Right renal pelvis (tissue), 4 donors: Measurements from ENCODE around the gene CHRNA4. TPM values are rescaled to one million over a fixed set of nuclear protein-coding genes. Genes with fewer than 3 reads are reported as not detected.

Experiments used
- DNase-seq, 4 donors: peaks; one replicate each; pipeline ENCODE4 v3.0.0-alpha.2; 2013; ENCODE audit warnings: low read depth in 4 of 4, low spot score in 3 of 4, missing footprints in 1 of 4
- polyA plus RNA-seq, 4 donors: library from polyadenylated mRNA; unstranded; fragments of 120-200 nt; gene quantifications; one replicate each; pipeline ENCODE4 v1.2.1, GENCODE V29; 2013; ENCODE audit not compliant: insufficient read length in 4 of 4

The CHRNA4 gene
- polyA plus RNA-seq, 4 donors = 6.1 to 14.7 (median 12.7) TPM

DNA sequence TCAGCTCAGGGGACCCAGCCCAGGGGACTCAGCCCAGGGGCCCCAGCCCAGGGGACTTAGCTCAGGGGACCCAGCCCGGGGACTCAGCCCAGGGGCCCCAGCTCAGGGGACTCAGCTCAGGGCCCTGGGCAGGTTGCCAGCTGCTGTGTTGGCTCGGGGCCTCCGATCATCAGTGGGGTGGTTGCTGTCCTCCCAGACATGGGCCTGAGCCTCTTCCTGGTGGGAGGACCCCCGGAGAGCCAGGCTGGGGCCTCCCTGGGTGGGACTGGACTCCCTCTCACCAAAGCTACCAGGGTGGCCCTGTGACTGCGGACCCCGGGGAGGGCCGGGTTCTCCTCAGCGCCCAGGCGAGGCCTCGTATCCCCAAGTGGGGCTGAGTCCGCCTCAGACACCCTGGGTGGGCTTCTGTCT is 63.8 kb downstream of the CHRNA4 start:
- no peak for DNase-seq

DNA sequence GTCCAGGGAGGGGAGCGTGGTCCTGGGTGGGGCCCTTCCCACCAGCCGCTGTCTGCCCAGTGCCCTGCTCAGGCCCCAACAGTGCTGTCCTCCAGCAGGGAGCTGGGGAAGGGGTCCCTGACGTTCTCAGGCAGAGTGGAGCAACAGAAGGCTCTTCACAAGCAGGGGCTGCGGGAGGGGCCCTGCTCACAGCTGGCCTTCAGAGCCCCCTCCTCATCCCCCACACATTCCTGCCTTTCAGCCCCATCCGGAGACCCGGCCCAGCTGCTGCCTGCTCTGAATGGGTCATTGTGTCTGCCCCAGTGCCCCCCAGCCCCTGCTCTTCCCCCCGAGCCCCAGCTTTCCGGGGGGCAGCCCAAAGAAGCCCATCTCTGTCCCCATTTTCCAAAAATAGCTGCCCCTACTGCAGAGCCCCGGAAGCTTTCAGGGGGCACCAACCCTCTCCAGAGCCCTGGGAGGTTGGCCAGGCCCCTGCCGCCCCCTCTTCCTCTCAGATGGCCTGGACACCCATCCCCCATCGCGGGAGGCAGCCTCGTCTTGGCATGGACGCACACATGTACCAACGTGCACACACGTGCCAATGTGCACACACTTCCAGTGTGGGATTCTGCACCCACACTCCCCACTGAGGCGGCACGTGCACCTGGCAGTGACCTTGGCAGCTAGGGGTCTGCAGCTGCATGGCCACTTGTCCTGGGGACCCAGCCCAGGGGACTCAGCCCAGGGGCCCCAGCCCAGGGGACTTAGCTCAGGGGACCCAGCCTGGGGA is 64.4 kb downstream of the CHRNA4 start:
- DNase-seq = no peak

DNA sequence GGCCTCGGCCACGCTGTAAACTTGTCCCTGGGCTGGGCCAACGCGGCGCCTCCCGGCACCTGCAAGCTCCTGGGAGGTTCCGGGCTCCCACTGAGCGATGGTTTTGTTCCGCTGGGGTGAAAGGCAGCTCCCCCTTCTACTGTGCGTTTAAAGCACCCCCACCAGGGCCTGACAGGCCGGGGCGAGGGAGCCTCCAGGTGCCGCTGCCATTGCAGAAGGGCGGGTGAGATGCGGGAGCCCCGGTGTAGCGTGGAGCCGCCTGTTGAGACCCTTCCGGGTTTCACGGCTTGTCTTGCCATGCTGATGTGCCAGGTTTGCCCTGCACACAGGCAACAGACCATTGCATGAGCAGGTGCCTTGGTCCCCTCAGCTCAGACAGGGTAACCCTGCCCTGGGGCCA is 65.3 kb downstream of the CHRNA4 start:
- DNase-seq = no peak

DNA sequence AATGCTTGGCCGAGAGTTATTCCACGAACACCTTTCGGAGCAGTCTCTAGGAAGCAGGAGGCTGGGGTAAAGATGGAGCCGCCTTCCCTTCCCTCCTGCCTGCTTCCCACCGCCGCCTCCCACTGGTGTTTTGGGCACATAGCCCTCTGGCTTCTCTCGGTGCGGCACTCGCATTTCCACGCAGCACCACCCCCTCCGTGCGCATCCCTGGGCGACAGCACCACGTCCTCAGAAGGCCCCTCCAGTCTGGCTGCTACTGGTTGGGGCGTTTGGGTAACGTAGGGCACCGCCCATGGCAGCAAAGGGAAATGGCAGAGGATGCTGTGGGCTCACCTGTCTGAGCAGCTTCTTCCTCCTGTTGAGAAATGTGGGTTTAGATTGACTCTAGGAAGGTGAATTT is 65.7 kb downstream of the CHRNA4 start:
- DNase-seq = no peak

DNA sequence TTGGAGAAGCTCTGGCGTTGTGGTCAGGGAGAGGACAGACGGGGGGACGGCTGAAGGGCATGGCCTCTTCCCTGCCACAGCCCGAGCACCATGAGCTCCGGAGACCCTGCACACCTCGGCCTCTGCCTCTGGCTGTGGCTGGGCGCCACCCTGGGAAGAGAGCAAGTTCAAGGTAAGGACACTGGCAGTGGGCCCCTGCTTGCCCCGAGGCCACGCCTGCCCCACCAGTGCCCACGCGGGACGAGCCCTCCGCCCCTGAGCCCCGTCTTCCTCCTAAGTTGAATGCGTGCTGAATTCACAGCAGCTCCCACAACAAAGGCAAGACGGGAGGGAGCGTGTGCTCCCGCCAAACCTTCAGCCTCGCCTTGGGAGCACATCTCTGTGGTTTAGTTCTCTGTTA is 66.1 kb downstream of the CHRNA4 start:
- DNase-seq = no peak

DNA sequence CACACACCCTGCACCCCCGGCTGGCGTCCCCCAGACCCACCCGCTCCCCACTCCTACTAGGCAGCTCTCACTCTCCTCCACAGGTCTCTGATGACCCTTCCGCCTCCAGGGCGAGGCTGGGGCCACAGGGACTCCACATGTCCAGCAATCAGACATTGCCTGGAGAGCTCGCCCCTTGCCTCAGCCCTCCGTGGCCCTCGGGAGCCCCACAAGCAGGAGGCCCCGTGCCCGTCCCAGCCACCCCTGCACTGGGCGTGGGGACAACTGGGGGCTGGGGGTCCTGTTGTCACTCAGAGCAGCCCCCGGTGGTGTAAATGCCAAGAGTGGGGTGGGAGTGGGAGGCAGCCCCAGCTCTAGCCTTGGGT is 66.6 kb downstream of the CHRNA4 start:
- DNase-seq = no peak

DNA sequence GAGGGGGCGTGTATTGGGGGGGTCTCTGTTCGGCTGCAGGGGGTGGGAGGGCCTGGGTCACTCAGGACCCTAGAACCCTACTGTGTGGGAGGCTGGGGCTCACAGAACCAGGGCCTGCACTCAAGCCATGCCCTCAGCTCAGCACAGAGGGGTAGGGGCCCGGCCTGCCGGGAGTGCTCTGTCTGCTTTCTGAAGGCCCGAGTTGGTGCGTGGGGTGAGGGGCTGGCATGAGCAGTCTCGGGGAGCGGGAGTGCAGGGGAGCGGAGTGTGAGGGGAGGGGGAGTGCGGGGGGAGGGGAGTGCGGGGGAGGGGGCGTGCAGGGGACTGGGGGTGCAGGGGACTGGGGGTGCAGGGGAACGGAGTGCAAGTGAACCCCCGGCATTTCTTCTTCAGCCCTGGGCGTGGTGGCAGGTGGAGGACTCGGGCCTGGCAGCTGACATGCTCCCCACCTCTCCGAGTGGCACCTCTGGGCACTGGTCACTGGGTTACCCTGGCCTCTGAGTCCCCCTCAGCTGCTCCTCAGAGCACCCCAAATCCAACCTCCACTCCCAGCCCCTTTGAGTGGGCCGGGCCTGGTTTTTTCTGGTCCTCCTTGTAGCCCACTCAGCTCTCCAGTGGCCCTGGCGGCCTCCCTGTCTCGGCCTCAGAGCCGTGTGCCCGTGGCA is 67.1 kb downstream of the CHRNA4 start:
- no peak for DNase-seq

DNA sequence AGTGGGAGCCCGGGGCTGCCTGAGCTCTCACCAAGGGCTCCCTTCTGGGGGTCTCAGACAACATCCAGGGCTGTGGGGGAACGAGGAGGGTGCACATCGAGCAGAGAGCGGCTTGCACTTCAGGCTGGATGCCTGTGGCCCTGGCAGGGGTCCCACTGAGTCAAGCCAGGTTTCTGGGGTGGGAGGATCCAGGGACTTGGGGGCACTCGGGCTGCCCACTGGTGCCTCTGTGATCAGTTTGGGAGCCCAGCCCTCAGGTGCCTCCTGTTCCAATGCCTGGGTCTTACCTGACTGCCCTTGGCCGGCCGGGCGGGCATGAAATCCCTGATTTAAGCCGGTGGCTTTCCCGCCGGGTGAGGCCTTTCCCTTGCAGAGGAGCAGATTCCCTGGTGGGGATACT is 67.7 kb downstream of the CHRNA4 start:
- no peak for DNase-seq

Other genes starting within 250 kb of the CHRNA4 start
- 10 to 100 TPM; 43.5 to 50.1 (median 48.4) TPM for gene YTHDF1, start 145.2 kb downstream of the CHRNA4 start, polyA plus RNA-seq
- 1 to 10 TPM in 3 of 4 donors, under 1 TPM in 1; 0.44 to 2.7 (median 2.1) TPM for gene BIRC7, start 125.4 kb downstream of the CHRNA4 start, polyA plus RNA-seq
- 10 to 100 TPM; 26.0 to 41.5 (median 29.8) TPM for gene NKAIN4, start 106.9 kb downstream of the CHRNA4 start, polyA plus RNA-seq
- 10 to 100 TPM; 62.3 to 77.0 (median 67.9) TPM for gene ARFGAP1, start 88.5 kb downstream of the CHRNA4 start, polyA plus RNA-seq
- under 1 TPM; 0.67 to 0.97 (median 0.78) TPM for gene COL20A1, start 68.2 kb downstream of the CHRNA4 start, polyA plus RNA-seq
- 1 to 10 TPM; 4.9 to 9.0 (median 5.1) TPM for gene KCNQ2, start 111.3 kb upstream of the CHRNA4 start, polyA plus RNA-seq
- gene EEF1A2, start 137.7 kb upstream of the CHRNA4 start, polyA plus RNA-seq = 1 to 10 TPM in 3 of 4 donors, under 1 TPM in 1; 0.56 to 3.8 (median 1.4) TPM
- gene PPDPF, start 159.4 kb upstream of the CHRNA4 start, polyA plus RNA-seq = 100 to 1,000 TPM; 159 to 425 (median 233) TPM
- gene PTK6, start 176.0 kb upstream of the CHRNA4 start, polyA plus RNA-seq = 1 to 10 TPM in 2 of 4 donors, under 1 TPM in 2; 0.44 to 1.1 (median 0.81) TPM
- under 1 TPM in 3 of 4 donors, not detected in 1; 0.17 to 0.31 (median 0.24) TPM for gene SRMS, start 186.4 kb upstream of the CHRNA4 start, polyA plus RNA-seq
- gene FNDC11, start 192.8 kb upstream of the CHRNA4 start, polyA plus RNA-seq = 1 to 10 TPM in 3 of 4 donors, under 1 TPM in 1; 0.90 to 2.1 (median 1.1) TPM
- 10 to 100 TPM; 10.1 to 15.3 (median 11.2) TPM for gene HELZ2, start 212.9 kb upstream of the CHRNA4 start, polyA plus RNA-seq